ENCODE data around the gene LUC7L. TPM values are rescaled to one million over a fixed set of nuclear protein-coding genes. Genes with fewer than 3 reads are reported as not detected.
"Not testable (repeated sequence)": the region's sequence is repeated elsewhere in the genome, so short reads cannot be mapped to it uniquely, and the experiment has no call there.

Gene LUC7L
- polyA plus RNA-seq, 1 of the 3 experiments (the other 2 are of a cell fraction) = 97.7 TPM

DNA sequence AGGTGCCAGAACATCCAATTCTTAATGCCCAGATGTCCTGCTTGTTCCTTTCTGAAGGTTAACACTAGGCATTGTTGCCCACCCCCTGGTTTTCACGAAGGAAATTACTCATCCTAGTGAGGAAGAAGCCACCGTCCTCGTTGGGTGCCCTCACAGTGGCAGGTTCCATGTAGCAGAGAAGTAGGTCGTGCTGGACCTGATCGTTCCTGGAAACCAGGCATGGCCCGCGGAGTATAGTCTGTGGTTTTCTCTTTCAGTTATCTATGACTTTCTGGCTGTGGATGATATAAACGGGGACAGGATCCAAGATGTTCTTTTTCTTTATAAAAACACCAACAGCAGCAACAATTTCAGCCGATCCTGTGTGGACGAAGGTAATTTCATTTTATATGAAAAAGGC, 30.0 kb upstream of the LUC7L start:
- H3K9ac ChIP-seq = no peak overlapping the region
- H3F3A ChIP-seq (replicated peaks; ENCODE audit: insufficient read depth) = no peaks in the 10 kb centered on the region
- peaks cover 8 to 49% of the 10 kb centered on the region in 2 experiments for H3K36me3 ChIP-seq (replicated peaks in 1 of 2; ENCODE audit: control insufficient read depth in 1 of 2, insufficient read depth in 2 of 2, low read length in 1 of 2)
- no peaks in the 10 kb centered on the region for H3K79me2 ChIP-seq (ENCODE audit: insufficient read depth)
- no peak overlapping the region for H2AFZ ChIP-seq (ENCODE audit: low read depth)
- no peaks in the 10 kb centered on the region for H3K9me2 ChIP-seq
- ChIA-PET CTCF (no interaction called here), POLR2A (no interaction called here)
- no peak for DNase-seq
- 94% methylated on average over 10 of the region's 10 CpGs for WGBS (ENCODE audit: low lambda C conversion rate)
- no peaks in the 10 kb centered on the region for H3K9me3 ChIP-seq
- no peak overlapping the region for H3K27ac ChIP-seq (ENCODE audit: low read depth in 2 of 2, low read length in 1 of 2)
- H4K20me1 ChIP-seq (ENCODE audit: insufficient read depth) = no peaks in the 10 kb centered on the region
- H3K4me3 ChIP-seq (ENCODE audit: low read depth in 2 of 2, low read length in 1 of 2) = no peak overlapping the region
- H3K27me3 ChIP-seq (ENCODE audit: insufficient read depth) = no peaks in the 10 kb centered on the region
- TF ChIP-seq EP300 (IDR thresholded peaks at IDR 0.05; ENCODE audit: borderline replicate concordance in 1 of 2, low read depth in 1 of 2, low read length in 1 of 2) (no peak), NRF1 (IDR thresholded peaks at IDR 0.05; ENCODE audit: low read depth, low read length) (no peak), IRF3 (IDR thresholded peaks at IDR 0.05; ENCODE audit: low read depth, low read length) (no peak), SIN3A (IDR thresholded peaks at IDR 0.05; ENCODE audit: borderline replicate concordance, low read depth, low read length) (no peak), POLR2AphosphoS5 (IDR thresholded peaks at IDR 0.05; ENCODE audit: low read depth, low read length) (no peak), CHD2 (IDR thresholded peaks at IDR 0.05; ENCODE audit: low read length, partially characterized antibody) (no peak), EZH2phosphoT487 (IDR thresholded peaks at IDR 0.05; ENCODE audit: borderline replicate concordance, low read depth) (no peak), RAD21 (IDR thresholded peaks at IDR 0.05; ENCODE audit: low read length) (no peak), YY1 (IDR thresholded peaks at IDR 0.05; ENCODE audit: low read depth) (no peak), GABPA (IDR thresholded peaks at IDR 0.05; ENCODE audit: low read depth) (no peak), RFX5 (IDR thresholded peaks at IDR 0.05; ENCODE audit: low read length) (no peak), TAF1 (IDR thresholded peaks at IDR 0.05; ENCODE audit: borderline replicate concordance, low read depth, low read length) (no peak), USF1 (IDR thresholded peaks at IDR 0.05; ENCODE audit: borderline replicate concordance, low read depth) (no peak)
- TF ChIP-seq, protein P1, sequence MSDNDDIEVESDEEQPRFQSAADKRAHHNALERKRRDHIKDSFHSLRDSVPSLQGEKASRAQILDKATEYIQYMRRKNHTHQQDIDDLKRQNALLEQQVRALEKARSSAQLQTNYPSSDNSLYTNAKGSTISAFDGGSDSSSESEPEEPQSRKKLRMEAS (IDR thresholded peaks at IDR 0.05; ENCODE audit: low read depth) = no peak
- TF ChIP-seq, protein P2, sequence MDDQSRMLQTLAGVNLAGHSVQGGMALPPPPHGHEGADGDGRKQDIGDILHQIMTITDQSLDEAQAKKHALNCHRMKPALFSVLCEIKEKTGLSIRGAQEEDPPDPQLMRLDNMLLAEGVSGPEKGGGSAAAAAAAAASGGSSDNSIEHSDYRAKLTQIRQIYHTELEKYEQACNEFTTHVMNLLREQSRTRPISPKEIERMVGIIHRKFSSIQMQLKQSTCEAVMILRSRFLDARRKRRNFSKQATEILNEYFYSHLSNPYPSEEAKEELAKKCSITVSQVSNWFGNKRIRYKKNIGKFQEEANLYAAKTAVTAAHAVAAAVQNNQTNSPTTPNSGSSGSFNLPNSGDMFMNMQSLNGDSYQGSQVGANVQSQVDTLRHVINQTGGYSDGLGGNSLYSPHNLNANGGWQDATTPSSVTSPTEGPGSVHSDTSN (IDR thresholded peaks at IDR 0.05) = no peak
- TF ChIP-seq, protein P3, sequence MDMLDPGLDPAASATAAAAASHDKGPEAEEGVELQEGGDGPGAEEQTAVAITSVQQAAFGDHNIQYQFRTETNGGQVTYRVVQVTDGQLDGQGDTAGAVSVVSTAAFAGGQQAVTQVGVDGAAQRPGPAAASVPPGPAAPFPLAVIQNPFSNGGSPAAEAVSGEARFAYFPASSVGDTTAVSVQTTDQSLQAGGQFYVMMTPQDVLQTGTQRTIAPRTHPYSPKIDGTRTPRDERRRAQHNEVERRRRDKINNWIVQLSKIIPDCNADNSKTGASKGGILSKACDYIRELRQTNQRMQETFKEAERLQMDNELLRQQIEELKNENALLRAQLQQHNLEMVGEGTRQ (IDR thresholded peaks at IDR 0.05; ENCODE audit: borderline replicate concordance, low read depth, low read length) = no peak
- no peak overlapping the region for H3K4me2 ChIP-seq
- H3K4me1 ChIP-seq (ENCODE audit: control insufficient read depth in 1 of 2, insufficient read depth in 2 of 2, low read depth in 1 of 2, low read length in 1 of 2) = no peaks in the 10 kb centered on the region

GRCh38 chr16:258091-258490, 28.8 kb upstream of the LUC7L start:
- H3K4me1 ChIP-seq (ENCODE audit: control insufficient read depth in 1 of 2, insufficient read depth in 2 of 2, low read depth in 1 of 2, low read length in 1 of 2); H4K20me1 ChIP-seq (ENCODE audit: insufficient read depth); H3K9ac ChIP-seq; H3K79me2 ChIP-seq (ENCODE audit: insufficient read depth); H3K9me3 ChIP-seq; H3K27ac ChIP-seq (ENCODE audit: low read depth in 2 of 2, low read length in 1 of 2); CTCF ChIA-PET; H3K9me2 ChIP-seq; H2AFZ ChIP-seq (ENCODE audit: low read depth); POLR2A ChIA-PET; H3K4me3 ChIP-seq (ENCODE audit: low read depth in 2 of 2, low read length in 1 of 2); H3F3A ChIP-seq (replicated peaks; ENCODE audit: insufficient read depth); DNase-seq; H3K27me3 ChIP-seq (ENCODE audit: insufficient read depth); H3K4me2 ChIP-seq: not testable (repeated sequence)
- WGBS (ENCODE audit: low lambda C conversion rate) = 94% methylated on average over 11 of the region's 13 CpGs
- H3K36me3 ChIP-seq (replicated peaks in 1 of 2; ENCODE audit: control insufficient read depth in 1 of 2, insufficient read depth in 2 of 2, low read length in 1 of 2) = peaks cover 11 to 44% of the 10 kb centered on the region in 2 experiments
